Stimulated activated memory B cell treated with anti-CD40 and anti-IgM and Interleukin-4, amounts not matched to agents 10 μg/mL and 1 μg/mL and 100 μg/mL, for 72 hours (primary cell): ENCODE data around the gene ZBTB21.

ENCODE experiments used
- ATAC-seq: fragments of 150-1000 bp; cut with Tn5 transposase; 2 replicates; pipeline ENCODE4 v1.10.0; 2021
- H3K27ac Mint-ChIP-seq: one replicate; pipeline ENCODE4 v1.8.0; 2022; ENCODE audit warnings: mild to moderate bottlenecking, mixed read lengths
- H3K27me3 Mint-ChIP-seq: one replicate; pipeline ENCODE4 v1.8.0; 2022; ENCODE audit warnings: mixed read lengths
- H3K36me3 Mint-ChIP-seq: one replicate; pipeline ENCODE4 v1.8.0; 2022; ENCODE audit warnings: mixed read lengths
- H3K4me1 Mint-ChIP-seq: one replicate; pipeline ENCODE4 v1.8.0; 2022; ENCODE audit warnings: mixed read lengths
- H3K4me3 Mint-ChIP-seq: one replicate; pipeline ENCODE4 v1.8.0; 2022; ENCODE audit warnings: mild to moderate bottlenecking, moderate library complexity, mixed read lengths
- H3K9me3 Mint-ChIP-seq: one replicate; pipeline ENCODE4 v1.8.0; 2022; ENCODE audit warnings: mixed read lengths

Gene ZBTB21

GRCh38 chr21:42043961-42044360 lies 33.8 kb upstream of the ZBTB21 start:
- no peaks in the 10 kb centered on the region for H3K4me1 Mint-ChIP-seq
- H3K9me3 Mint-ChIP-seq = no peaks in the 10 kb centered on the region
- no peaks in the 10 kb centered on the region for H3K27me3 Mint-ChIP-seq
- no peaks in the 10 kb centered on the region for H3K36me3 Mint-ChIP-seq
- H3K4me3 Mint-ChIP-seq = no peak overlapping the region
- no peak for ATAC-seq
- no peak overlapping the region for H3K27ac Mint-ChIP-seq

- H3K9me3 Mint-ChIP-seq = no peaks in the 10 kb centered on the region
- no peaks in the 10 kb centered on the region for H3K4me1 Mint-ChIP-seq
- no peak for ATAC-seq
- H3K27me3 Mint-ChIP-seq = no peaks in the 10 kb centered on the region
- H3K27ac Mint-ChIP-seq = no peak overlapping the region
- no peak overlapping the region for H3K4me3 Mint-ChIP-seq
- H3K36me3 Mint-ChIP-seq = no peaks in the 10 kb centered on the region
Observed at GRCh38 chr21:42043201-42043895, 33.2 kb upstream of the ZBTB21 start.

- Mint-ChIP-seq H3K4me3 (no peak overlapping the region), H3K4me1 (no peaks in the 10 kb centered on the region), H3K36me3 (no peaks in the 10 kb centered on the region), H3K27me3 (no peaks in the 10 kb centered on the region), H3K9me3 (no peaks in the 10 kb centered on the region), H3K27ac (no peak overlapping the region)
- ATAC-seq = no peak
Observed at GRCh38 chr21:42042651-42043050, 32.5 kb upstream of the ZBTB21 start.

DNA sequence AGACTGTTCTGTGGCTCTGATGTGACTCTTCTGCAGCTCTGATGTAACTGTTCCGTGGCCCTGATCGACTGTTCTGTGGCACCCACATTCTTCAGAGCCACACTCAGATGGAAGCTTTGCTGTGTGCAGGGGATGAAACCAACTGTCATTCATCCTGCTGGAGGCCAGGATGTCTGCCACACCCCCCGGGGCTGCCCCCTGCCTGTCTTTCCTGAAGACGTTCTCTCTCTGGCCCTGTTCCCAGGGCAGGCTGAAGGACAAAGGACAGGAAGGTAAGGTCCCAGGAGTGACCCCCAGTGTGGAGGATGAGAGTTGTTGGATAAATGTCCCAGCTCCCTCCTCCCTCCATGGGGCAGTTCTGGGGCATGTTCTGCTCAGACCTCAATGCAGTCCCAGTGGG lies 31.6 kb upstream of the ZBTB21 start:
- H3K9me3 Mint-ChIP-seq = no peaks in the 10 kb centered on the region
- no peak overlapping the region for H3K4me3 Mint-ChIP-seq
- no peaks in the 10 kb centered on the region for H3K4me1 Mint-ChIP-seq
- H3K27ac Mint-ChIP-seq = no peak overlapping the region
- no peaks in the 10 kb centered on the region for H3K36me3 Mint-ChIP-seq
- ATAC-seq = no peak
- H3K27me3 Mint-ChIP-seq = no peaks in the 10 kb centered on the region

DNA sequence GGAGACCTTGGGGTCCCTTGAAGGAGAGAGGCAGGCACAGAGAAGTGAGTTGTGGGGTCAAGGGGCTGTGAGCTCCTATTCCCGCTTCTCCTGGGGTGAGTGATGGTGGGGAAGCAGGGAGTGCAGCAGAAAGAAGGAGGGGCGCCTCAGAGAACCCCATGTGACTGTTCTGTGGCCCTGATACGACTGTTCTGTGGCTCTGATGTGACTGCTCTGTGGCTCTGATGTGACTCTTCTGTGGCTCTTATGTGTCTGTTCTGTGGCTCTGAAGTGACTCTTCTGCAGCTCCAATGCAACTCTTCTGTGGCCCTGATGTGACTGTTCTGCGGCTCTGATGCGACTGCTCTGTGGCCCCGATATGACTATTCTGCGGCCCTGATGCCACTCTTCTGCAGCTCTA lies 31.1 kb upstream of the ZBTB21 start:
- no peaks in the 10 kb centered on the region for H3K27me3 Mint-ChIP-seq
- no peak for ATAC-seq
- H3K9me3 Mint-ChIP-seq = no peaks in the 10 kb centered on the region
- H3K4me1 Mint-ChIP-seq = no peaks in the 10 kb centered on the region
- H3K36me3 Mint-ChIP-seq = no peaks in the 10 kb centered on the region
- no peak overlapping the region for H3K4me3 Mint-ChIP-seq
- no peak overlapping the region for H3K27ac Mint-ChIP-seq

GRCh38 chr21:42040411-42041180 lies 30.4 kb upstream of the ZBTB21 start:
- Mint-ChIP-seq H3K9me3 (no peaks in the 10 kb centered on the region), H3K27me3 (no peaks in the 10 kb centered on the region), H3K27ac (peak overlapping the region; percentile 31), H3K4me3 (no peak overlapping the region), H3K36me3 (no peaks in the 10 kb centered on the region), H3K4me1 (no peaks in the 10 kb centered on the region)
- no peak for ATAC-seq

DNA sequence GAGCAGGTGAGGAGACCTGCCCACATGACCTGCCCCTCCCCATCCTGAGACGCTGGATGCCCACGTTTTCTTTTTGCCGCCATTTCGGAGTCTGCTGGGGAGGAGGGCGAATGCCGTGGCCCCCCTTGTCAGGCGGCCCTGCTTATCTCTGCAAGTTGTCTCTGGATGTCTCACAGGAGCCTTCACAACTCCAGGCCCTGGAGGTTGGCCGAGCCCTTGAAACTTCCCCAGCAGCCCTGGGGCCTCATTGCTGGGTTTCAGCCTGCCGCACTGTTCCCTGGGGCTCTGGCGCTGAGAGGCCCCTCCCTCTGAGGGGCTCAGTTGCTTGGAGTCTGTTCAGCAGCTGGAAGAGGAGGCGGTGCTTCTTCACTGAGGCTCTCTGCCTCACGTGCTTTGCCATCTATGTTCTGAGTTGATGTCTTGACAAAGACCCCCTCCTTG lies 29.8 kb upstream of the ZBTB21 start:
- Mint-ChIP-seq H3K27ac (no peak overlapping the region), H3K4me1 (no peaks in the 10 kb centered on the region), H3K36me3 (no peaks in the 10 kb centered on the region), H3K9me3 (no peaks in the 10 kb centered on the region), H3K4me3 (no peak overlapping the region), H3K27me3 (no peaks in the 10 kb centered on the region)
- ATAC-seq = no peak

DNA sequence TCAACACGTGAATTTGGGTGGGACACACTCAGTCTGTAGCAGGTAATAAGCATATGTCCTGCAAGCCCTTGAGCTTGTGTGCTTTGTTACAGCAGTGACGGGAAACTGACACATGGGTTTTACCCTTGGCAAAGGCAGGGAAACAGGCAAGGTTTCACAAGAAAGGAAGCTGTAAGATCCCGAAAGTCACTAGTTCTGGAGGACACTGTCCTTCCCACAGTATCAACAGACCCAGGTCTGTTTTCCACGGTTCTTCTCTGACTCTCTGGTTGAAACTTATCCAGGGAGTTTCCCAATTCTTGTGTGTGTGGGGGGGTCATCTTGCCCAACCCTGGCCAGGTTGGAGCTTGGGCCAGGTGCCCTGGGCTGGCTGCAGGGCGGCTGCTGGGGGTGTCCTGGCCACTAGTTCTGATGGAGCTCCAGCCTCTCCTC lies 29.3 kb upstream of the ZBTB21 start:
- peak; percentile 12 for ATAC-seq

DNA sequence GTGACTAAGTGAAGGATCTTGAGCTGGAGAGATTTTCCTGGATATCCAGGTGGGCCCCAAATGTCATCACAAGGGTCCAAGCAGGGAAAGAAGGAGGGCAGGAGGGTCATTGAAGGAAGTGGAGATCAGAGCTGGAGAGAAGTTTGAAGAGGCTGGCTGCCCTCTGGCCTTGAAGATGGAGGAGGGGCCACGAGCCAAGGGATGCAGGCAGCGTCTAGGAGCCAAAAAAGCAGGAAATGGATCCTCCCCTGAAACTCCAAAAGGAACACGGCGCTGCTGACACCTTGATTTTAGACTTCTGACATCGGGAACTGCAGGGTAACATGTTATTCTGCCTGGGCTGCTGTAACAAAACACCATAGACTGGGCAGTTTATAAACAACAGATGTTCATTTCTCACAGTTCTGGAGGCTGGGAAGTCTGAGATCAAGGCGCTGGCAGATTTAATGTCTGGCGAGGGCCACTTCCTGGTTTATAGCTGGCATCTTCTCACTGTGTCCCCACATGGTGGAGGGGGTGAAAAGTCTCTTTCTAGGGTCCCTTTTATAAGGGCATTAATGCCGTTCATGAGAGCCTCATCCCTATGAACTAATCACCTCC lies 28.8 kb upstream of the ZBTB21 start:
- H3K4me1 Mint-ChIP-seq = no peaks in the 10 kb centered on the region
- no peaks in the 10 kb centered on the region for H3K9me3 Mint-ChIP-seq
- no peak for ATAC-seq
- no peaks in the 10 kb centered on the region for H3K27me3 Mint-ChIP-seq
- no peaks in the 10 kb centered on the region for H3K36me3 Mint-ChIP-seq
- H3K27ac Mint-ChIP-seq = peak overlapping the region; percentile 36
- H3K4me3 Mint-ChIP-seq = no peak overlapping the region

More for the DNA sequence above, 29.3 kb upstream of the ZBTB21 start:
- Mint-ChIP-seq H3K36me3 (no peaks in the 10 kb centered on the region), H3K4me1 (no peaks in the 10 kb centered on the region), H3K27me3 (no peaks in the 10 kb centered on the region), H3K9me3 (no peaks in the 10 kb centered on the region), H3K4me3 (no peak overlapping the region), H3K27ac (no peak overlapping the region)

- no peak for ATAC-seq
- peak overlapping the region; percentile 36 for H3K27ac Mint-ChIP-seq
- H3K4me1 Mint-ChIP-seq = no peaks in the 10 kb centered on the region
- no peaks in the 10 kb centered on the region for H3K36me3 Mint-ChIP-seq
- H3K4me3 Mint-ChIP-seq = no peak overlapping the region
- no peaks in the 10 kb centered on the region for H3K9me3 Mint-ChIP-seq
- H3K27me3 Mint-ChIP-seq = no peaks in the 10 kb centered on the region
Observed at GRCh38 chr21:42038393-42038792, 28.2 kb upstream of the ZBTB21 start.

GRCh38 chr21:42037943-42038342 lies 27.8 kb upstream of the ZBTB21 start:
- ATAC-seq = no peak
- Mint-ChIP-seq H3K9me3 (no peaks in the 10 kb centered on the region), H3K4me3 (no peak overlapping the region), H3K27me3 (no peaks in the 10 kb centered on the region), H3K36me3 (no peaks in the 10 kb centered on the region), H3K27ac (no peak overlapping the region), H3K4me1 (no peaks in the 10 kb centered on the region)

- Mint-ChIP-seq H3K27ac (no peak overlapping the region), H3K9me3 (no peaks in the 10 kb centered on the region)
Observed at GRCh38 chr21:42037516-42037915, 27.4 kb upstream of the ZBTB21 start.

DNA sequence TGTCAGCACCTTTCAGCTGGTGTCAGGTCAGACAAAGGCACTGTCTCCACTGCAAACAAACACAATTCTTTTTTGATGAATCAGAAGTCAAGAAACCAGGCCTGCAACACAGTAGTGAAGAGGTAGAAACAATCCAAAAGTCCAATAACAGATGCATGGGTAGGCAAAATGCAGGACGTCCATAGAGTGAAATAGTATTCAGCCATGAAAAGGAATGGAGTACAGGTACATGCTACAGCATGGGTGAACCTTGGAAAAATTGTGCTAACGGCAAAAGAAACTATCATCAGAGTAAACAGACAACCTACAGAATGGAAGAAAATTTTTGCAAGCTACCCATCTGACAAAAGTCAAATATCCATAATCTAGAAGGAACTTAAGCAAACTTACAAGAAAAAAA lies 26.2 kb upstream of the ZBTB21 start:
- peaks cover 9% of the 10 kb centered on the region for H3K4me1 Mint-ChIP-seq
- H3K36me3 Mint-ChIP-seq = no peaks in the 10 kb centered on the region
- H3K27me3 Mint-ChIP-seq = no peaks in the 10 kb centered on the region
- no peaks in the 10 kb centered on the region for H3K9me3 Mint-ChIP-seq
- no peak overlapping the region for H3K27ac Mint-ChIP-seq
- no peak overlapping the region for H3K4me3 Mint-ChIP-seq
- no peak for ATAC-seq

More at GRCh38 chr21:42037516-42037915, 27.4 kb upstream of the ZBTB21 start:
- H3K4me3 Mint-ChIP-seq = no peak overlapping the region
- H3K36me3 Mint-ChIP-seq = no peaks in the 10 kb centered on the region
- ATAC-seq = no peak
- no peaks in the 10 kb centered on the region for H3K4me1 Mint-ChIP-seq
- no peaks in the 10 kb centered on the region for H3K27me3 Mint-ChIP-seq

GRCh38 chr21:42032968-42033367 lies 22.8 kb upstream of the ZBTB21 start:
- Mint-ChIP-seq H3K4me3 (no peak overlapping the region), H3K36me3 (no peaks in the 10 kb centered on the region), H3K27me3 (no peaks in the 10 kb centered on the region), H3K9me3 (no peaks in the 10 kb centered on the region), H3K4me1 (peaks cover 10% of the 10 kb centered on the region), H3K27ac (no peak overlapping the region)
- no peak for ATAC-seq

GRCh38 chr21:42032266-42032665 lies 22.1 kb upstream of the ZBTB21 start:
- Mint-ChIP-seq H3K27me3 (no peaks in the 10 kb centered on the region), H3K27ac (no peak overlapping the region), H3K4me3 (no peak overlapping the region), H3K4me1 (peaks cover 12% of the 10 kb centered on the region), H3K36me3 (no peaks in the 10 kb centered on the region), H3K9me3 (no peaks in the 10 kb centered on the region)
- no peak for ATAC-seq

DNA sequence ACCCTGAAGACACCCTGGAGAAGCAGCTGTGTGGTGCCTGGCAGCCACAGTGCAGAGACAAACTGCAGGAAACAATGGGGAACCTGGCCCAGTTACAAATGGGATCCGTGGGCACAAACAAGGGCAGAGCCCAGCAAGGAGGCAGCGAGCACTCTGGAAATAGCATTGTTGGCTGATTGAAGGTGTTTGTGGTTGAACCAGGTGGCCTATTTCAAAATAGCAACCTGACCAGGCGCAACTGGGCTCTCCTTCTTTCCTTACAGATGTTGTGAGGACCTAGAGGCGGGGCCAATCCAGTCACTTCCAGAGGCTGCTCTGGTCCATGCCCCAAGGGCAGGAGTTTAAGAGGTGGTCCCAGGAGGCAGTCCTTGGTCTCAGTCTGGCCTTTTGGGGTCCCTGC lies 21.7 kb upstream of the ZBTB21 start:
- no peaks in the 10 kb centered on the region for H3K9me3 Mint-ChIP-seq
- no peaks in the 10 kb centered on the region for H3K36me3 Mint-ChIP-seq
- peaks cover 17% of the 10 kb centered on the region for H3K4me1 Mint-ChIP-seq
- no peak for ATAC-seq
- H3K27ac Mint-ChIP-seq = no peak overlapping the region
- H3K27me3 Mint-ChIP-seq = peaks cover 4% of the 10 kb centered on the region
- no peak overlapping the region for H3K4me3 Mint-ChIP-seq
